A549 (cell line): ENCODE results near the gene KRT77.

Source experiments
- BHLHE40 ChIP-seq: IDR thresholded peaks from 2 replicates; pipeline ENCODE4 v1.6.1; 2012; ENCODE audit warnings: low read depth, low read length, inconsistent platforms
- CEBPB ChIP-seq, 2 experiments: fragments of >200 bp in 1 of 2; sonication (Bioruptor Twin) in 1 of 2; formaldehyde crosslinking in 1 of 2; IDR thresholded peaks; 2 replicates each; pipeline ENCODE4 v1.6.1; 2012 to 2016
- JUNB ChIP-seq: fragments of >200 bp; sonication (Bioruptor Twin); formaldehyde crosslinking; IDR thresholded peaks from 2 replicates; pipeline ENCODE4 v1.6.1; 2016
- POLR2A ChIP-seq: IDR thresholded peaks from 2 replicates; pipeline ENCODE4 v1.6.1; 2012; ENCODE audit warnings: mild to moderate bottlenecking, low read length
- RAD21 ChIP-seq, 2 experiments: fragments of >200 bp in 1 of 2; sonication (Bioruptor Twin) in 1 of 2; formaldehyde crosslinking in 1 of 2; IDR thresholded peaks in 1 of 2; conservative IDR thresholded peaks in 1 of 2; 2 replicates in 1 of 2; 3 replicates in 1 of 2; pipeline ENCODE4 v1.6.1; 2012 to 2018; ENCODE audit warnings: inconsistent platforms in 1 of 2
- RNF2 ChIP-seq: fragments of 200-600 bp; sonication (generic); IDR thresholded peaks from 2 replicates; pipeline ENCODE4 v1.6.1; 2016; ENCODE audit warnings: low read depth, mild to moderate bottlenecking, antibody characterized with exemption, moderate library complexity, borderline replicate concordance
- USF2 ChIP-seq: fragments of 450-650 bp; IDR thresholded peaks from 2 replicates; pipeline ENCODE4 v1.6.1; 2014; ENCODE audit warnings: antibody characterized with exemption
- TF ChIP-seq, protein P1 (sequence below): IDR thresholded peaks from 2 replicates; pipeline ENCODE4 v1.6.1; 2012
- TF ChIP-seq, protein P2 (sequence below): fragments of >200 bp; sonication (Bioruptor Twin); formaldehyde crosslinking; IDR thresholded peaks from 3 replicates; pipeline ENCODE4 v1.5.1; 2016

- TF ChIP-seq, protein P1, sequence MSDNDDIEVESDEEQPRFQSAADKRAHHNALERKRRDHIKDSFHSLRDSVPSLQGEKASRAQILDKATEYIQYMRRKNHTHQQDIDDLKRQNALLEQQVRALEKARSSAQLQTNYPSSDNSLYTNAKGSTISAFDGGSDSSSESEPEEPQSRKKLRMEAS: no peak
- TF ChIP-seq POLR2A (no peak), JUNB (no peak), BHLHE40 (no peak), CEBPB (IDR thresholded peaks at IDR 0.05) (no peak), USF2 (no peak), RNF2 (no peak), RAD21 (conservative IDR thresholded peaks at IDR 0.05 in 1 of 2, IDR thresholded peaks at IDR 0.05 in 1 of 2) (no peak)
- TF ChIP-seq, protein P2, sequence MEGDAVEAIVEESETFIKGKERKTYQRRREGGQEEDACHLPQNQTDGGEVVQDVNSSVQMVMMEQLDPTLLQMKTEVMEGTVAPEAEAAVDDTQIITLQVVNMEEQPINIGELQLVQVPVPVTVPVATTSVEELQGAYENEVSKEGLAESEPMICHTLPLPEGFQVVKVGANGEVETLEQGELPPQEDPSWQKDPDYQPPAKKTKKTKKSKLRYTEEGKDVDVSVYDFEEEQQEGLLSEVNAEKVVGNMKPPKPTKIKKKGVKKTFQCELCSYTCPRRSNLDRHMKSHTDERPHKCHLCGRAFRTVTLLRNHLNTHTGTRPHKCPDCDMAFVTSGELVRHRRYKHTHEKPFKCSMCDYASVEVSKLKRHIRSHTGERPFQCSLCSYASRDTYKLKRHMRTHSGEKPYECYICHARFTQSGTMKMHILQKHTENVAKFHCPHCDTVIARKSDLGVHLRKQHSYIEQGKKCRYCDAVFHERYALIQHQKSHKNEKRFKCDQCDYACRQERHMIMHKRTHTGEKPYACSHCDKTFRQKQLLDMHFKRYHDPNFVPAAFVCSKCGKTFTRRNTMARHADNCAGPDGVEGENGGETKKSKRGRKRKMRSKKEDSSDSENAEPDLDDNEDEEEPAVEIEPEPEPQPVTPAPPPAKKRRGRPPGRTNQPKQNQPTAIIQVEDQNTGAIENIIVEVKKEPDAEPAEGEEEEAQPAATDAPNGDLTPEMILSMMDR: no peak
These were observed 21.1 kb upstream of the KRT77 start for GRCh38 chr12:52724384-52724783.
